IMR-90 (cell line): ENCODE results near the gene RAD18.

Experiments used
- RCOR1 ChIP-seq: IDR thresholded peaks from 2 replicates; pipeline ENCODE4 v1.6.1; 2012; ENCODE audit warnings: mild to moderate bottlenecking, low read length, improper control_type of control experiment; ENCODE audit not compliant: insufficient replicate concordance
- TF ChIP-seq, protein P1 (sequence below): conservative IDR thresholded peaks from 2 replicates; pipeline ENCODE4 v1.5.1; 2012; ENCODE audit warnings: mild to moderate bottlenecking, low read depth, low read length, improper control_type of control experiment

DNA sequence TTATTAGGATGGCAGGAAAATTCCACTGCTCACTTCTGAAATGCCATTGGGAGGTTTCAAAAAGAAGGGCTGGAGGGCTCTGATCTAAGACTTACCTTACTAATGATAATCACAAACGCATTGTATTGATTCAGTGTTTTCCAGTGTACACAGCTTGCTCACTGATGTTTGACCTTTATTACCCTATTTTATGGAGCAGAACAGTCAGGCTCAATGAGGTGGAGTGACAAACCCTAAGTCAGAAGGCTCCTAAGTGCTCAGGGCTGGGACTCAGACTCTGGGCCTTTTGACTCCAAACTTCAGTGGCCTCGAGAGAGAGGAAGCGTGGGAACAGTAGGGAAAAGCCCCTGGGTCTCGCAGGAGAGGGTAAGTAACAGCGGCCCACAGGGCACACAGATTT is 20.3 kb upstream of the RAD18 start:
- no peak for TF ChIP-seq RCOR1
- TF ChIP-seq, protein P1, sequence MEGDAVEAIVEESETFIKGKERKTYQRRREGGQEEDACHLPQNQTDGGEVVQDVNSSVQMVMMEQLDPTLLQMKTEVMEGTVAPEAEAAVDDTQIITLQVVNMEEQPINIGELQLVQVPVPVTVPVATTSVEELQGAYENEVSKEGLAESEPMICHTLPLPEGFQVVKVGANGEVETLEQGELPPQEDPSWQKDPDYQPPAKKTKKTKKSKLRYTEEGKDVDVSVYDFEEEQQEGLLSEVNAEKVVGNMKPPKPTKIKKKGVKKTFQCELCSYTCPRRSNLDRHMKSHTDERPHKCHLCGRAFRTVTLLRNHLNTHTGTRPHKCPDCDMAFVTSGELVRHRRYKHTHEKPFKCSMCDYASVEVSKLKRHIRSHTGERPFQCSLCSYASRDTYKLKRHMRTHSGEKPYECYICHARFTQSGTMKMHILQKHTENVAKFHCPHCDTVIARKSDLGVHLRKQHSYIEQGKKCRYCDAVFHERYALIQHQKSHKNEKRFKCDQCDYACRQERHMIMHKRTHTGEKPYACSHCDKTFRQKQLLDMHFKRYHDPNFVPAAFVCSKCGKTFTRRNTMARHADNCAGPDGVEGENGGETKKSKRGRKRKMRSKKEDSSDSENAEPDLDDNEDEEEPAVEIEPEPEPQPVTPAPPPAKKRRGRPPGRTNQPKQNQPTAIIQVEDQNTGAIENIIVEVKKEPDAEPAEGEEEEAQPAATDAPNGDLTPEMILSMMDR = no peak
